NCI-H128 (cell line): ENCODE data around the gene FAM168A.

Source experiments
- DNase-seq: peaks from one replicate; lab custom pipeline; 2025; ENCODE audit not compliant: unreplicated experiment; lab: John Stamatoyannopoulos, UW

Gene FAM168A

GRCh38 chr11:73597956-73598718 lies at the start of gene FAM168A:
Gene FAM168A (minus strand): TSS chr11:73598112. CDS start chr11:73468474, 129,638 bp downstream.
- peak; percentile 86 for DNase-seq

DNA sequence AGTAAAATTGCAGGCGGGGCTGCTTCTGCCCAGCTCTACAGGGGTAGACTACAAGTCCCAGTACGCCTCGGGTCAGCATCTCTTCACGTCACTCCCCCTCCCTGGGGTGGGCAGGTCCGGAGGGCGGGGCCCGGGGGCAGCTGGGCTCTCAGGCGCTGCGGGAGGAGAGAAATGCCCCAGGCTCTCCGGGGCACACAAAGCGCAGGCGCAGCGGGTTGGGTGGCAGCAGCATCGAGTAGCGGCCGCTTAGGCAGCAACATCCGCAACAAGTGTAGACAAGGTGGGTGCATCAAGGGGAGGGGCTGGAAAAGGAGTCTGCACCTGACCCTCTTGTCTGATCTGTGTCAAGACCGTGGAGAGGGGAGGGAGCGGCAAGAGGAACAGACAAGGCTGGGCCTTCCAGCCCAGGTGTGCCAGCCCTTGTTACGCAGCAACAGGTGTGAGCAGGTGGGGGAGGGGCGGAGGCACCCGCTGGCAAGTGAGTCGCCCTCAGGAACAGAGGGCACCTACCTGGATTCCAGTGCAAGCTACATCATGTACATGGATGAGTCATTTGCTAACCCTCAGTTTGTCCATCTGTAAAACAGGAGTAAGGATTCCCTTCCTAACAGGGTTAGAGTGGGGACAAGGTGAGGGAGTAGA lies 49.7 kb upstream of the FAM168A start:
- DNase-seq = peak; percentile 93

GRCh38 chr11:73645972-73646631 lies 48.2 kb upstream of the FAM168A start, which contains the start of gene PLEKHB1:
Gene PLEKHB1 (plus strand): TSS chr11:73646581. CDS start chr11:73646609, 28 bp downstream.
- DNase-seq = no peak

- DNase-seq = no peak
Measured at GRCh38 chr11:73645121-73645969, 47.4 kb upstream of the FAM168A start.

- DNase-seq = no peak
Measured at GRCh38 chr11:73641668-73642067, 43.8 kb upstream of the FAM168A start.

- no peak for DNase-seq
Measured at GRCh38 chr11:73640592-73640991, 42.7 kb upstream of the FAM168A start.

DNA sequence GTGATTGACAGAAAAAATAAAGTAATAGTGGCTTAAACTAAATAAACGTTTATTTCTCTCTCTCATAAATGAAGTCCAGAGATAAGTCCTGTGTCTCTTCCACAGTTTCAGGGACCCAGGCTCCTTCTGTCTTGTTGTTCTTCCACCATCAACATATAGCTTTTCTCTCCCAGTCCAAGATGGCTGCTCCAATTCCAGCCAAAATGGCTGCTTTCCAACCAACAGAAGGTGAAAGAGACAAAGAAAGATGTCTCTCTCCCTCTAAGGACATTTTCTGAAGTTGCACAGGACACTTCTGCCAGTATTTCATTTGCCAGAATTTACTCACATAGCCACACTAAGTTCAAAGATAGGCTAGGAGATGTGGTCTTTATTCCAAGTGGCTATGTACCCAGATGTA lies 39.1 kb upstream of the FAM168A start:
- DNase-seq = no peak

GRCh38 chr11:73636249-73636648 lies 38.3 kb upstream of the FAM168A start:
- DNase-seq = no peak

DNA sequence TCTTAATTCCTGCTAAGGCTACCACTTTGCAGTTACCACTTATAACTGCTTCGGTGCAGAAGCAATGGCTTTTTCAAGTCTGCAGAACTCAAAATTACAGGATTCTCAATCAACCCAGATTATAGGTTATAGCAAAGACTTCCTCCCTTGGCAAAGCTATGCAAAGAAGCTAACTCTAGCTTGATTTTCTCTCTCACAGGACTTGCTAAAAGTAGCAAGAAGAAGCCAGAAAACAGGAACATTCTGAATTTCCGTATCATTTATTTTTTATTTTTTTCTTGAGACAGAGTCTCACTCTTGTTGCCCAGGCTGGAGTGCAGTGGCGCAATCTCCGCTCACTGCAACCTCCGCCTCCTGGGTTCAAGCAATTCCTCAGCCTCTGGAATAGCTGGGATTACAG lies 37.8 kb upstream of the FAM168A start:
- no peak for DNase-seq

DNA sequence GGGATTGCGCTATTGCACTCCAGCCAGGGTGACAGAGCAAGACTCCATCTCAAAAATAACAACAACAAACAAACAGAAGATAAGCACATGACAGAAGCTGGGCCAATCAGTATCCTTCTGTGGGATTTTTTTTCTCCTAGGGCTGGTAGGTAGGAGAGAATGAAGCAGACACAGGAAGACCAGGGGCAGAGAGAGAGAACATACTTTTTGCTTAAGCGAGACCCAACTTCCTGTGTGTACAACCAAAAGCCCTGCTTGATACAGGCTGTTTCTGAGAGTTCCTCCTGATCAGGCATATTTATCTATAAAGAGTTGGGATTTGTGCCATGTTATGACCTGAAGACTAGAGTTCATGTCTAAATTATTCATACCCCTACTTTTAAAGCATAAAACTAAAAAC lies 36.1 kb upstream of the FAM168A start:
- no peak for DNase-seq

DNA sequence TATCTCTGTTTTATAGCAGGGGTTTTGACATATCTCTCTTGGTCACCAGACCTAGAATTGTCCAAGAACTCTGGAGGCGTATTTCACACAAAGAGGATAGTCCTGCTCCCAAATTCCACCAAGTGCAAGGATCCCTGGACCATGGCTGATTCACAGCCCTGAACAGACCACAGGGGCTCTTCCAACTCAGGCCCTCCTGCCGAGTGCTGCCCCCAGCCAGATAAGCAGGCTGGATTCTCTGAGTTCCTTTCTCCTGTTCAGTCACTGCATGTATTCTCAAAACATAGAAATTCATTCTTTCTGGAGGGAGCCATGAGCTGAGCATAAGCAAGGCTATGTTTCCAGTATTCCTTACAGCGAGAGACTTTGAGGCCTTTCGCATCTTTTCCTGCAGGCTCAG lies 35.1 kb upstream of the FAM168A start:
- no peak for DNase-seq

DNA sequence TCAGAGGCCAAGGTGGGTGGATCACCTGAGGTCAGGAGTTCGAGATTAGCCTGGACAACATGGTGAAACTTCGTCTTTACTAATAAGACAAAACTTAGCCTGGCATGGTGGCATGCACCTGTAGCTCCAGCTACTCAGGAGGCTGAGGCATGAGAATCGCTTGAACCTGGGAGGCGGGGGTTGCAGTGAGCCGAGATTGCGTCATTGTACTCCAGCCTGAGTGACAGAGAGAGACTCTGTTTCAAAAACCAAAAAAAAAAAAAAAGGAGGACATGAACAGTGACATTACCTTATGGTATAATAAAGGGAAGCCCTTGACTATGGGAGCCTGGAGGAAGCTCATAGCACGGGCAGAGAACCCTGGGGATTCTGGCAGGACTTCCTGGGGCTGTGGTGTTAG lies 32.0 kb upstream of the FAM168A start:
- no peak for DNase-seq

DNA sequence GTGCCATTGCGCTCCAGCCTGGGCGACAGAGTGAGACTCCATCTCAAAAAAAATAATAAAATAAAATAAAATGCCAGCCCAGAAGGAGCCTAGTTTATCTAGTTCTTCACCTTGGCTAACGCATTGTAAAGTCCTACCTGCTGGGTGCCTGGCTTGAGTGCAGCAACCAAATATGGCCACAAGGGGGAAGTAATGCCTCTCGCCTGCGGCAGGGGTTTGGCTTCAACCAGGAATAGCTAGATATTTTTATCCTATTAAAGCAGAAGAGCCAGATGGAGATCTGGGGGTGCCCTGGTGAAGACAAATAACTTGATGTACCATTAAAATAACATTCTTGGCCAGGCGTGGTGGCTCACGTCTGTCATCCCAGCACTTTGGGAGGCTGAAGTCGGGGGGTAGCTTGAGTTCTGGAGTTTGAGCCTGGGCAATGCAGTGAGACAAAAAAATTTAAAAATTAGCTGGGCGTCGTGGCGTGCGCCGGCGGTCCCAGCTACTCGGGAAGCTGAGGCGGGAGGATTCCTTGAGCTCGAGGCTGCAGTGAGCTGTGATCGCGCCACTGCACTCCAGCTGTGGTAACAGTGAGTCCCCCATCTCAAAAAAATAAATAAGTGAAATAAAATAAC lies 27.9 kb upstream of the FAM168A start:
- DNase-seq = peak; percentile 53

GRCh38 chr11:73623686-73624085 lies 25.8 kb upstream of the FAM168A start:
- no peak for DNase-seq

- no peak for DNase-seq
Measured at GRCh38 chr11:73622926-73623593, 25.1 kb upstream of the FAM168A start.

DNA sequence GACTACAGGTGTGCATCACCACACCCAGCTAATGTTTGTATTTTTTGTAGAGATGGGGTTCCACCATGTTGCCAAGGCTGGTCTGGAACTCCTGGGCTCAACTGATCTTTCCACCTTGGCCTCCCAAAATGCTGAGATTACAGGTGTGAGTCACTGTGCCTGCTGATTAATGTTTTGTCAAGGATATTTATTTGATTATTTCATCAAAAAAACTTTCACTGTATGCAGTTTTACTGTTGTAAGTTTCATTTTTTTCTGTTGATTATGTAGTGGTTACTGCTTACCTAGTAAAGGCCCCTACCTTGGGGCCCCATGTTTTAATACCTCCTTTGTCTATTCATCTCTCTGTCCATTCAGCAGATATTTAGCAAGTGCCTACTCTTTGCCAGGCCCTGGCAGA lies 16.7 kb upstream of the FAM168A start:
- DNase-seq = no peak

DNA sequence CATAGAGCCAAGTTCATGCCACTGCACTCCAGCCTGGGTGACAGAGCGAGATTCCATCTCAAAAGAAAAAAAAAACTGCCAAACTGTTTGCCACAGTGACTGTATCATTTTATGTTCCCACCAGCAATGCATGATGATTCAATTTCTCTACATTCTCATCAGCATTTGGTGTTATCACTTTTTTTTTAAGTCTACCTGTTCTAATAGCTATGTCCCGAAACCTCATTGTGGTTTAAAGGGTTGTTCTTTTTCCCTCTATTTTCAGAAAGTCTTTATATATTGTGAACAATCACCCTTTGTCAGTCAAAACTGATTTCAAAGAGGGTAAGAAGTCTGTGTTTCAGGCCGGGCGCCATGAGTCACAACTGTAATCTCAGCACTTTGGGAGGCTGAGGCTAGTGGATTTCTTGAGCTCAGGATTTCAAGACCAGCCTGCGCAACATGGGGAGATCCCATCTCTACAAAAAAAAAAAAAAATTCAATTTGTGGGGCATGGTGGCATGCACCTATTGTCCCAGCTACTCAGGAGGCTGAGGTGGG lies 14.8 kb upstream of the FAM168A start:
- DNase-seq = no peak

- no peak for DNase-seq
Measured at GRCh38 chr11:73598719-73599379, 937 bp upstream of the FAM168A start.

DNA sequence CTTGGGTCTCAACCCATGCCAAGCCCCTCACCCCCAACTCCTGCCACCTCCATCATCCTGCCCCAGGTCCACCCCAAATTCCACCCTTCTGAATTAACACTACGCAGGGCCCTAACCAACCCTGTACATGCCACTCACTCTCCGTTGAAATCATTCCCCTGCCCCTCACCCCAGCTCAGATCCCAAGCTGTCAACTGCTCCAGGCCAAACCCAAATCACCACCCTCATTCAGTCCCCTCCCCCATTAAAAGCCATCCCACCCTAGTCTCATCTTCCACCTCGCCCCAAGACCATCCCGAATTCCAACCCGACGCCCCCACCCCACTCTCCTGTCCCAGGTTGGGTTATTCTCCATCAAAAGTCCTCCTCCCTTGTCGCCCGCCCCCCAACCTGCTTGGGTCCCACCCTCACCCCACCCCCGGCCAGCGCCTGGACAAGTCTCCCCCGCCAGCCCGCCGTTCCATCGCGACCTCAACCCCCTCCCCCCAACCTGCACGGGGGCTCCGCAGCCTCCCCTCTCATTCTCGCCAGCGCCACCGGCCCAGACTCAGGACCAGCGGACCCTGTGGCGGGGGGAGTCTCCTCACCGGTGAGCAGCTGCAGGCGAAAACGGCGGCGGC lies 466 bp downstream of the FAM168A start:
- no peak for DNase-seq
